GM19043 (cell line): Measurements from ENCODE around the gene TTC28.
"Not testable (repeated sequence)": the region's sequence is repeated elsewhere in the genome, so short reads cannot be mapped to it uniquely, and the experiment has no call there.

Experiments used
- ATAC-seq: cut with Tn5 transposase; IDR thresholded peaks from one replicate; pipeline ENCODE4 v1.9.1; 2021; ENCODE audit warnings: low read depth; ENCODE audit not compliant: unreplicated experiment

TTC28 gene

GRCh38 chr22:28609921-28610320 lies 69.7 kb downstream of the TTC28 start:
- no peak for ATAC-seq

- no peak for ATAC-seq
These were observed 71.1 kb downstream of the TTC28 start for GRCh38 chr22:28608546-28608945.

GRCh38 chr22:28607795-28608194 lies 71.8 kb downstream of the TTC28 start:
- ATAC-seq: no peak

DNA sequence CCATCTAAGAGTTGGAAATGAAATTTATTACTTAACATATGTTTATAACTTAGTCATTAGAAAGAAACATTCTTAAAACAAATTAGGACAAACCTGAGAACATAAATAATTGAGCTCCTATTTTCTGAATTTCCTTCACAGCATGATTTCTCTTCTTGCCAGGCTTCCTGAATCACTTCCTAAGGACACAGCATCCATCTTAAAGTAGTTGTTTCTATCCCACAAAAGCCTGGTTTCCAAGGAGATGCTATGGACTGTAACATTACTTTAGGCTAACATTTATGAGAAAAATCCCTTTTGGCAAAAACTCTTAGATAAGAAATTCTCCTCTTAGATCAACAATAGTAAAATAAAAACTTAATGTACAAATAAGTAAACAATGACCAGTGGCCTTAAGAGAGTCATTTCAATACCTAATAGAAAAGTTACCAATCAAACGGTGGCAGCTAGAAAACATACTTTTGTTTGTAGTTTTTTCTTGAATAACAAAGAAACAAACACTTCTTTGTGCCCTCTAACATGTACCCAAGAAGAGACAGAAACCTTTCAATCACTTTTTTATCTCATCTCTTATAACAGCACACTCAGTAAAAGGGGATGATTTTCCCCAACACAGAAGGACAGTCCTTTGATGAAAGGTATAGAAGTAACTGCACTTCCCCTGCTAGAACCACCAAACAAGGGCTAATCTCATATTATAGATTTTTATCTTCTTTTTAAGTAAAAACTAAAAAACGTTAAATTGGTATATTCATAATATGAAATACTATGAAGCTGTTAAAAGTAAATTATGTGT lies 74.5 kb downstream of the TTC28 start:
- ATAC-seq: no peak

DNA sequence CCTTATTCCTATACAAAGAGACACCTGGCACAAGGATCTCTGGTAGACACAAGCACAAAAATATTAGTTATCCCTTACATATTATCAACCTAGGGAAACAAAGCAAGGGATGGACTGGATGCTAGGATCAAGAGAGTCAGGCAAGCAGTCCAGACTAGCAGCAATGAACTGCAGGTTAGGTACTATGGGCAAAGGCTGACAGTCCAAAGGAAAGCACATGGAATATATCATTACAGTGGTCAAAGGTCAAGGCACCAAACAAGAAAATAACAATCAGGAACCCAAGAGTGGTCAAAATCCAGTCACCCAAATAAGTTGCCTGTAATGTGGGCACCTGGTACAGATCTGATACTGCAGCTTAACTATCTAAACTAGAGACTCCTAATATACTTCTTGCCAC lies 77.7 kb downstream of the TTC28 start:
- ATAC-seq: no peak

GRCh38 chr22:28600546-28601143 lies 79.0 kb downstream of the TTC28 start:
- no peak for ATAC-seq

DNA sequence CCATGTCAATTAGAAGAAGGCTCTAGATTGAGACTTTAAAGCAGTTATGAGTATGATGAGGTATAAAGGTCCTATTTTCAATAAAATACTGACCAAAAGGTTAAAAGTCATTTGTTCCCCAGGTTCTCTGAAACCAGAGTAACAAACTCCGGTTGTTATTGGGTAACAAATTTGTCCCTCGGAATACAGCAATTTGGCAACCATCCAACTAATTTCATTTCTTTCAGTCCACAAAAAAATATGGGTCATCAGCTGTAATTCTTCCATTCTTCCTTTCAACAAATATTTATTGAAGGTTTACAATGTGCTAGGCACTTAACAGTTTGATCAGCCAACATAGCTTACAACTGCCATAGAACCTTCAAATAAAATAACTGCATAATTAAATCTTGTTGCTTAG lies 79.9 kb downstream of the TTC28 start:
- no peak for ATAC-seq

- ATAC-seq: no peak
These were observed 82.0 kb downstream of the TTC28 start for GRCh38 chr22:28597665-28598064.

DNA sequence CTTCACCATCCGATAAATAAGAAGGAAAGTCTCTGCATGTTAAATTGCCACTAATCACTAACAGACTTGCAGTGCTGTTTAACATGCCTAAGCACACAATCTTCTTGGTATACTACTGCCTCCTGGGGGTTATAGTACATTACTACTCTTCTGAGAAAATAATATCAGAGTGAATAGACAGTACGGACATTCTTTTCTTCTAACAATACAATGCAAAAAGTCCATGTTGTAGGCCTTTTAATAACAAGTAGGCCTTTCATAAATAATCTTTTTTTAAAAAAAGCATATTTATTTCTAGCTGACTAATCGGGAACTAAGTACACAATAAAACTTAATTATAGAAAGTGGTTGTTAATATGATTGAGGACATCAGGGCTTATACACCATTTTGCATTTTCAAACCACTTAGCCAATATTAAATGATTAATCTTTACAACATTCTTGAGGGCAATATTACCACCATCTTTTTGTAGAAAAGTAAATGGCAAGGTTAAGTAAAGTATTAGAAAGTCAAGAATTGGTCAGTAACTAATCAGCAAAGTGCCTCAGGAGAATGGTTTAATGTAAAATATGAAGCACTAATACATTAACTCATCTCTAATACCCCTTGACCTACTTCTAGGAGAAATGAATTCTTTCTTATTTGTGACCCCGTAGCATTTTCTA lies 84.7 kb downstream of the TTC28 start:
- ATAC-seq: no peak

DNA sequence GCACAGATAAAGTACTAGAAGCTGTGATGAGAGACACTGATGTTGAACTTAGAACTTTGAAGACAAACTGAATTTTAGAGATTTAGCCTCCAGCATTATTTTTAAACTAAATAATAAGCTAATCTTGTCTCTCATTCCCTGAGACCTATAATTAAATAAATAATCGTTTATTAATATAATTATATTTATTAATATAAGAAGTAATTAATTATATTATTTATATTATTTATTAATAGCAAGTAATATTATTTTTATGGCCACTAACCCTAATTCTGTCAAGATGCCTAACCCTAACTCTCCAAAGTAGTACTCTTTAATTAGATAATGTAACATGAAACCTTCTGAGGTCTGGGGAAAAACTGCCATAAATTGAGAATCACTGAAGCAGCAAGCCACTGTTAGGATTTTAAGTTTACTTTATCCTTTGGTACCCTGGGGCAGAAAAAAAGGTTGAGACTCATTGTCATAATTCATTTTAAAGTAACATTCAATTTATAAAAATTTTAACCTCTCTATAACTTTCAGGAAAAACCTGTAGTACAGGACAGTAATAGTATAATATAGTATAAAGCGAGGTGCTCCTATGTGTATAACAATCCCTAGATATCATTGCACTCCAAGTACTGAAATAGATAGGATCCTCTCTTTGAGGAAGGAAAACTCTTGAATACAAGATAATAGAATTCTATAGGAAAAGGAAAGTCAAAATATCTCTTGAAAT lies 85.4 kb downstream of the TTC28 start:
- ATAC-seq: no peak

- ATAC-seq: no peak
These were observed 86.3 kb downstream of the TTC28 start for GRCh38 chr22:28593299-28593698.

GRCh38 chr22:28589102-28589750 lies 90.4 kb downstream of the TTC28 start:
- no peak for ATAC-seq

DNA sequence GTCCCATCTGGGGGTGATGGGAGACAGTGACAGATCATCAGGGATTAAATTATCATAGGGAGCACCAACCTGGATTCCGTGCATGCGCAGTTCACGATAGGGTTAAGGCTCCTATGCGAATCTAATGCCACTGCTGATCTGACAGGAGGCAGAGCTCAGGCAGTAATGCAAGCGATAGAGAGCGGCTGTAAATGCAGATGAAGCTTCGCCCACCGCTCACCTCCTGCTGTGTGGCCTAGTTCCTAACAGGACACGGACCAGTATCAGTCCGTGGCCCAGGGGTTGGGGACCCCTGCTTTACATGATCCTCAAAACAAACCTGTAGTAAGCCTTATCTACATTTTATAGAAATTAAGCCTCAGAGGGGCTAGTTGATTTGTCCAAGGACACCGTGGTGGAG lies 94.3 kb downstream of the TTC28 start:
- no peak for ATAC-seq

DNA sequence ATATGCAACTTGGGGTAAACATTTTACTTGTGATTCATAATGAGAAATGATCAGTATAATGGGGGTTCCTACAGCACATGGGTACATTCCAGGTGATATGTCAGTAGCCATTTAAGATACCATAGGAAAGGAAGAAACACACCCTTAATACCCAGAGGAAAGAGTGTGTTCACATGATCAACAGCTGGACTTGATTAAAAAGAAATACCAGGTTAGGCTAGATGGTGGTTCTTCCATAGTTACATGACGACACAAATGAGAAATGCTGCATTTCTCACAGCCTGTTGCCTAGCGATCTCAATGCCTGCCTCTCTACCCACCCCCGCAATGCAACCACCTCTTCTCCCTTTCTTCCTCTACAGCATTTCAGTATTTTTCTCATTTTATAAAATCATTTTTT lies 96.8 kb downstream of the TTC28 start:
- no peak for ATAC-seq

GRCh38 chr22:28581016-28581415 lies 98.6 kb downstream of the TTC28 start:
- no peak for ATAC-seq

- no peak for ATAC-seq
These were observed 103.5 kb downstream of the TTC28 start for GRCh38 chr22:28576162-28576561.

DNA sequence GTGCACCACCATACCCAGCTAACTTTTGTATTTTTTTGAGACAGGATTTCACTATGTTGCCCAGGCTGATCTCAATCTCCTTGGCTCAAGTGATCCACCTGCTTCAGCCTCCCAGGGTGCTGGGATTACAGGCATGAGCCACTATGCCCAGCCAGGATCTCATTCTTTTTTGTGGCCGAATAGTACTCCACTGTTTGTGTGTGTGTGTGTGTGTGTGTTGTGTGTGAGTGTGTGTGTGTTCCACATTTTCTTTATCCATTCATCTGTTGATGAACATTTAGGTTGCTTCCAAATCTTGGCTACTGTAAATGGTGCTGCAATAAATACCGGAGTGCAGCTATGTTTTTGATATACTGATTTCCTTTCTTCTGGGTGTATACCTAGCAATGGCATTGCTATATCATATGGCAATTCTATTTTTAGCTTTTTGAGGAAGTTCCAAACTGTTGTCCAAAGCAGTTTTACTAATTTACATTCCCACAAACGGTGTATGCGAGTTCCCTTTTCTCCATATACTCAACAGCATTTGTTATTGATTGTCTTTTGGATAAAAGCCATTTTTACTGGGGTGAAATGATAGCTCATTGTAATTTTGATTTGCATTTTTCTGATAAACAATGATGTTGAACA lies 105.4 kb downstream of the TTC28 start:
- no peak for ATAC-seq

- no peak for ATAC-seq
These were observed 108.8 kb downstream of the TTC28 start for GRCh38 chr22:28570696-28571373.

GRCh38 chr22:28568974-28569373 lies 110.7 kb downstream of the TTC28 start:
- ATAC-seq: not testable (repeated sequence)

DNA sequence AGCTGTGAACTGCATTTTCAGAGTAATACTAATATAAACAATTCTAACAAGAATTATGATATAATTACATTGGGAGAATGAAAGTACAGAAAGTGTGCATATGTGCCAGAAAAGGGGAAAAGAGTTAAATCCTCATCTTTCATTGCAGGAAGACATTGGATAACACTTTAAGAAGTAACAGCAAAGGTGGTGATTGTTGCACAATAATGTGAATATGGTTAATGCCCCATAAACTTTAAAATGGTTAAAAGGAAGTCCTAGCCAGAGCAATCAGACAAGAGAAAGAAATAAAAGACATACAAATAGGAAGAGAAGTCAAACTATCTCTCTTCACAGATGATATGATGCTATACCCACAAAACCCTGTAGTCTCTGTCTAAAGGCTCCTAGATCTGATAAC lies 111.5 kb downstream of the TTC28 start:
- no peak for ATAC-seq
